C4-2B (cell line): ENCODE data around the gene CHRNA9.

ENCODE experiments used
- ZFX ChIP-seq: fragments of 450-650 bp; IDR thresholded peaks from 2 replicates; pipeline ENCODE4 v1.6.1; 2017
- TF ChIP-seq, protein P1 (sequence below): fragments of 450-650 bp; conservative IDR thresholded peaks from 2 replicates; pipeline ENCODE4 v1.5.1; 2017; ENCODE audit warnings: mild to moderate bottlenecking

DNA sequence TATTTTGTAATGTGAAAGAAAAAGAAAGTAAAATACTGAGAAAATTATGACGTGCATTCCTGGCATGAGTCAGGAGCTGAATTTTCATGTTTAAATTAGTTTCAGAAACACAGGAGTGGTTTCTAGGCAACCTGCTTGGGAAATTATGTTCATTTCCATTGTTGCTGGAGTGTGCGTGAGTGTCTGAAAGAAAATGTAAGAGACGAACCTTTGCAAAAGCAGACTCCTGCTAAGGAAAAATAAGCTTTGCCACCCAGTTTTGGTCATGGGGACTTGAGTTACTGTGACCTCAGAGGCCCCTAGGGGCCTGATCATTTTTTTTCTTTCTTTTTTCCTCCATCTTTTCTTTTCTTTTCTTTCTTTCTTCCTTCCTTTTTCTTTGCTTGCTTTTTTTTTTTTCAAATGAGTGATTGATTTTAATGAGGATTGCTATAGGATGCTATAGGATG, 18.8 kb upstream of the CHRNA9 start:
- TF ChIP-seq, protein P1, sequence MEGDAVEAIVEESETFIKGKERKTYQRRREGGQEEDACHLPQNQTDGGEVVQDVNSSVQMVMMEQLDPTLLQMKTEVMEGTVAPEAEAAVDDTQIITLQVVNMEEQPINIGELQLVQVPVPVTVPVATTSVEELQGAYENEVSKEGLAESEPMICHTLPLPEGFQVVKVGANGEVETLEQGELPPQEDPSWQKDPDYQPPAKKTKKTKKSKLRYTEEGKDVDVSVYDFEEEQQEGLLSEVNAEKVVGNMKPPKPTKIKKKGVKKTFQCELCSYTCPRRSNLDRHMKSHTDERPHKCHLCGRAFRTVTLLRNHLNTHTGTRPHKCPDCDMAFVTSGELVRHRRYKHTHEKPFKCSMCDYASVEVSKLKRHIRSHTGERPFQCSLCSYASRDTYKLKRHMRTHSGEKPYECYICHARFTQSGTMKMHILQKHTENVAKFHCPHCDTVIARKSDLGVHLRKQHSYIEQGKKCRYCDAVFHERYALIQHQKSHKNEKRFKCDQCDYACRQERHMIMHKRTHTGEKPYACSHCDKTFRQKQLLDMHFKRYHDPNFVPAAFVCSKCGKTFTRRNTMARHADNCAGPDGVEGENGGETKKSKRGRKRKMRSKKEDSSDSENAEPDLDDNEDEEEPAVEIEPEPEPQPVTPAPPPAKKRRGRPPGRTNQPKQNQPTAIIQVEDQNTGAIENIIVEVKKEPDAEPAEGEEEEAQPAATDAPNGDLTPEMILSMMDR, result no peak
- no peak for TF ChIP-seq ZFX
